ENCODE measurements around the gene PERP. TPM values are rescaled to one million over a fixed set of nuclear protein-coding genes. Genes with fewer than 3 reads are reported as not detected.

Gene PERP
- total and polyA plus RNA-seq, 2 donors (not counting 1 experiment from before 2014, with no cell fraction given): 39.3 to 85.4 TPM

GRCh38 chr6:138109042-138109997 is 2.1 kb upstream of the PERP start:
- no peak overlapping the region for H3K9ac ChIP-seq (ENCODE audit: insufficient read depth, low read length)
- peak; percentile 50 to 79 for DNase-seq (ENCODE audit: low read depth in 2 of 2)
- no peak overlapping the region for H2AFZ ChIP-seq (ENCODE audit: low read length)

GRCh38 chr6:138107752-138108592 is 753 bp upstream of the PERP start:
- Histone ChIP-seq H4K20me1 (ENCODE audit: control insufficient read depth, extremely low read depth, insufficient read depth, low read length) (no peaks in the 10 kb centered on the region), H3K9ac (ENCODE audit: insufficient read depth, low read length) (peak overlapping the region; percentile 83), H3K79me2 (ENCODE audit: control insufficient read depth, insufficient read depth, low read length) (peaks cover 25% of the 10 kb centered on the region), H3K27ac (ENCODE audit: insufficient read depth, low read length) (no peak overlapping the region), H3K4me1 (ENCODE audit: control insufficient read depth, extremely low read depth, insufficient read depth, low read length) (no peaks in the 10 kb centered on the region), H3K9me3 (ENCODE audit: control insufficient read depth, insufficient read depth, low read depth, low read length) (no peaks in the 10 kb centered on the region), H2AFZ (ENCODE audit: low read length) (peak overlapping the region; percentile 81), H3K27me3 (ENCODE audit: control insufficient read depth, insufficient read depth, low read length) (no peaks in the 10 kb centered on the region), H3K4me3 (replicated peaks in 1 of 4; ENCODE audit: control extremely low read depth in 1 of 4, insufficient read depth in 1 of 4, low read depth in 3 of 4, low read length in 4 of 4) (peak overlapping the region; percentile 49 to 78 (median 64)), H3K4me2 (ENCODE audit: extremely low read depth, insufficient read depth, low read length) (peak overlapping the region; percentile 68), H3K36me3 (ENCODE audit: control insufficient read depth, insufficient read depth, low read length) (no peaks in the 10 kb centered on the region)
- DNase-seq (ENCODE audit: low read depth in 2 of 2): no peak
- no peak for TF ChIP-seq CTCF (conservative IDR thresholded peaks at IDR 0.05 in 1 of 2, IDR thresholded peaks at IDR 0.05 in 1 of 2; ENCODE audit: low read depth in 1 of 2, low read length in 2 of 2)

More at GRCh38 chr6:138109042-138109997, 2.1 kb upstream of the PERP start:
- Histone ChIP-seq H3K4me3 (replicated peaks in 1 of 4; ENCODE audit: control extremely low read depth in 1 of 4, insufficient read depth in 1 of 4, low read depth in 3 of 4, low read length in 4 of 4) (no peak overlapping the region), H3K36me3 (ENCODE audit: control insufficient read depth, insufficient read depth, low read length) (no peaks in the 10 kb centered on the region), H3K79me2 (ENCODE audit: control insufficient read depth, insufficient read depth, low read length) (peaks cover 18% of the 10 kb centered on the region), H3K4me2 (ENCODE audit: extremely low read depth, insufficient read depth, low read length) (no peak overlapping the region), H3K27ac (ENCODE audit: insufficient read depth, low read length) (no peak overlapping the region), H3K4me1 (ENCODE audit: control insufficient read depth, extremely low read depth, insufficient read depth, low read length) (no peaks in the 10 kb centered on the region), H3K27me3 (ENCODE audit: control insufficient read depth, insufficient read depth, low read length) (peaks cover 1% of the 10 kb centered on the region), H4K20me1 (ENCODE audit: control insufficient read depth, extremely low read depth, insufficient read depth, low read length) (no peaks in the 10 kb centered on the region), H3K9me3 (ENCODE audit: control insufficient read depth, insufficient read depth, low read depth, low read length) (no peaks in the 10 kb centered on the region)
- TF ChIP-seq CTCF (conservative IDR thresholded peaks at IDR 0.05 in 1 of 2, IDR thresholded peaks at IDR 0.05 in 1 of 2; ENCODE audit: low read depth in 1 of 2, low read length in 2 of 2) (peak; percentile 97 to 98), EZH2 (IDR thresholded peaks at IDR 0.05; ENCODE audit: low read length, missing control alignments) (no peak)

GRCh38 chr6:138106665-138107077 is 548 bp downstream of the PERP start:
- Histone ChIP-seq H3K9me3 (ENCODE audit: control insufficient read depth, insufficient read depth, low read depth, low read length) (no peaks in the 10 kb centered on the region), H3K4me2 (ENCODE audit: extremely low read depth, insufficient read depth, low read length) (peak overlapping the region; percentile 79), H2AFZ (ENCODE audit: low read length) (no peak overlapping the region), H3K9ac (ENCODE audit: insufficient read depth, low read length) (peak overlapping the region; percentile 83), H3K27me3 (ENCODE audit: control insufficient read depth, insufficient read depth, low read length) (no peaks in the 10 kb centered on the region), H3K36me3 (ENCODE audit: control insufficient read depth, insufficient read depth, low read length) (no peaks in the 10 kb centered on the region), H3K27ac (ENCODE audit: insufficient read depth, low read length) (peak overlapping the region; percentile 71), H3K79me2 (ENCODE audit: control insufficient read depth, insufficient read depth, low read length) (peaks cover 25% of the 10 kb centered on the region), H4K20me1 (ENCODE audit: control insufficient read depth, extremely low read depth, insufficient read depth, low read length) (no peaks in the 10 kb centered on the region), H3K4me1 (ENCODE audit: control insufficient read depth, extremely low read depth, insufficient read depth, low read length) (peaks cover 7% of the 10 kb centered on the region), H3K4me3 (replicated peaks in 1 of 4; ENCODE audit: control extremely low read depth in 1 of 4, insufficient read depth in 1 of 4, low read depth in 3 of 4, low read length in 4 of 4) (peak overlapping the region; percentile 63 to 83 (median 72))
- TF ChIP-seq EZH2 (IDR thresholded peaks at IDR 0.05; ENCODE audit: low read length, missing control alignments) (no peak), CTCF (conservative IDR thresholded peaks at IDR 0.05 in 1 of 2, IDR thresholded peaks at IDR 0.05 in 1 of 2; ENCODE audit: low read depth in 1 of 2, low read length in 2 of 2) (no peak)
- peak in 1 of 2 donors; percentile 17 for DNase-seq (ENCODE audit: low read depth in 2 of 2)
